K562 (cell line): ENCODE data around the gene CDC42EP5. TPM values are rescaled to one million over a fixed set of nuclear protein-coding genes. Genes with fewer than 3 reads are reported as not detected.

ENCODE experiments used
- ATAC-seq: fragments of 200-7000 bp; cut with Tn5 transposase; 3 replicates; pipeline ENCODE4 v1.9.1; 2020; ENCODE audit warnings: moderate library complexity
- BruUV-seq: library from RNA; stranded (reverse); fragments of 400-500 nt; replicated peaks from 2 replicates; lab custom pipeline; 2021; lab: Mats Ljungman, UMichigan
- CTCF ChIA-PET: fragments of 300-600 bp; formaldehyde crosslinking; extraction: SDS; loops from one replicate; lab custom pipeline; 2021; ENCODE audit warnings: low intra/inter-chr PET ratio; lab: Yijun Ruan, JAX
- POLR2A ChIA-PET: fragments of 300-600, 350-650 bp; sonication (Branson Sonifier 250); formaldehyde crosslinking; extraction: SDS; loops from one replicate; lab custom pipeline; 2021; ENCODE audit warnings: antibody characterized with exemption, inconsistent platforms; lab: Yijun Ruan, JAX
- DNase-seq, 4 experiments: peaks; one replicate each; pipeline versions ENCODE4 v3.0.0 to v3.0.0-alpha.2; 2011 to 2018; ENCODE audit warnings: low spot score in 3 of 4, mixed read lengths in 3 of 4; ENCODE audit errors: extremely low read depth in 1 of 4
- FAIRE-seq: peaks from 2 replicates; lab custom pipeline; 2011; peaks lifted over from hg19 to GRCh38; lab: Jason Lieb, UNC
- H2AFZ ChIP-seq: 2 replicates; pipeline ENCODE4 v1.6.0; 2011; ENCODE audit warnings: low read depth, low read length, control low read depth, inconsistent platforms
- H3K27ac ChIP-seq: fragments of 200-600 bp; 3 replicates; pipeline ENCODE4 v1.8.0; 2011; ENCODE audit warnings: low read depth, mild to moderate bottlenecking, control low read depth, inconsistent platforms, low read length, moderate library complexity, mixed read lengths; ENCODE audit errors: extremely low read depth
- H3K27me3 ChIP-seq, 2 experiments: fragments of 300-600 bp in 1 of 2; 2 replicates in 1 of 2; 3 replicates in 1 of 2; pipeline versions ENCODE4 v1.6.0 to v1.8.0; 2011; ENCODE audit warnings: inconsistent platforms in 2 of 2, low read length in 2 of 2, mild to moderate bottlenecking in 1 of 2, mixed read lengths in 1 of 2, moderate library complexity in 1 of 2; ENCODE audit not compliant: control insufficient read depth in 2 of 2, insufficient read depth in 2 of 2
- H3K36me3 ChIP-seq: fragments of 300-600 bp; 3 replicates; pipeline ENCODE4 v1.8.0; 2011; ENCODE audit warnings: mild to moderate bottlenecking, low read length, inconsistent platforms; ENCODE audit not compliant: control insufficient read depth, insufficient read depth
- H3K4me1 ChIP-seq, 2 experiments: fragments of 200-600 bp in 1 of 2; replicated peaks in 1 of 2; 2 replicates in 1 of 2; 3 replicates in 1 of 2; pipeline versions ENCODE4 v1.5.1 to v1.8.0; 2011; ENCODE audit warnings: inconsistent platforms in 2 of 2, low read length in 2 of 2, mild to moderate bottlenecking in 1 of 2, mixed read lengths in 1 of 2, moderate library complexity in 1 of 2; ENCODE audit not compliant: control insufficient read depth in 2 of 2, insufficient read depth in 2 of 2
- H3K4me2 ChIP-seq: 2 replicates; pipeline ENCODE4 v1.6.1; 2011; ENCODE audit warnings: low read length, control low read depth, inconsistent platforms, mixed read lengths; ENCODE audit not compliant: insufficient read depth
- H3K4me3 ChIP-seq: fragments of 200-600 bp; sonication (generic), shearing (Covaris generic); 2 replicates; pipeline ENCODE4 v1.5.1; 2016; ENCODE audit warnings: control low read depth, inconsistent platforms
- H3K79me2 ChIP-seq: fragments of 200-600 bp; 3 replicates; pipeline ENCODE4 v1.8.0; 2011; ENCODE audit warnings: low read length, inconsistent platforms; ENCODE audit not compliant: control insufficient read depth, insufficient read depth
- H3K9ac ChIP-seq, 2 experiments: 2 replicates each; pipeline versions ENCODE4 v1.6.0 to v1.6.1; 2011; ENCODE audit warnings: low read depth in 2 of 2, low read length in 2 of 2, control low read depth in 1 of 2, inconsistent platforms in 1 of 2, mild to moderate bottlenecking in 1 of 2, mixed read lengths in 1 of 2; ENCODE audit not compliant: insufficient read depth in 1 of 2
- H3K9me1 ChIP-seq: one replicate; pipeline ENCODE4 v1.6.0; 2011; ENCODE audit warnings: inconsistent platforms, mild to moderate bottlenecking, low read length, moderate library complexity; ENCODE audit not compliant: control insufficient read depth, insufficient read depth
- H3K9me3 ChIP-seq: replicated peaks from 2 replicates; pipeline ENCODE4 v1.5.1; 2011; ENCODE audit warnings: low read depth, low read length, inconsistent platforms; ENCODE audit not compliant: control insufficient read depth, insufficient read depth
- H4K20me1 ChIP-seq: replicated peaks from 2 replicates; pipeline ENCODE4 v1.6.1; 2011; ENCODE audit warnings: low read length, inconsistent platforms, mixed read lengths; ENCODE audit not compliant: control insufficient read depth, insufficient read depth
- BACH1 ChIP-seq: fragments of 200-800 bp; sonication (Bioruptor generic); IDR thresholded peaks from 2 replicates; pipeline ENCODE4 v1.6.1; 2016; ENCODE audit warnings: missing genetic modification characterization, missing compliant biosample characterization
- CREM ChIP-seq: IDR thresholded peaks from 2 replicates; pipeline ENCODE4 v1.6.1; 2014; ENCODE audit warnings: antibody characterized with exemption, low read depth
- ETS2 ChIP-seq: IDR thresholded peaks from 2 replicates; pipeline ENCODE4 v1.6.1; 2016; ENCODE audit warnings: borderline replicate concordance, missing genetic modification characterization, mild to moderate bottlenecking, moderate library complexity, missing compliant biosample characterization; ENCODE audit not compliant: poor library complexity, severe bottlenecking
- GTF2A2 ChIP-seq: IDR thresholded peaks from 2 replicates; pipeline ENCODE4 v1.6.1; 2016; ENCODE audit warnings: mild to moderate bottlenecking, missing genetic modification characterization, missing compliant biosample characterization
- RFX1 ChIP-seq: fragments of 450-650 bp; IDR thresholded peaks from 2 replicates; pipeline ENCODE4 v1.6.1; 2016; ENCODE audit warnings: mild to moderate bottlenecking, moderate library complexity
- SRSF9 ChIP-seq: fragments of 200-400 bp; formaldehyde crosslinking; IDR thresholded peaks from 2 replicates; pipeline ENCODE4 v1.6.1; 2017; ENCODE audit warnings: low read depth, low read length, borderline replicate concordance
- TAL1 ChIP-seq: fragments of 450-650 bp; IDR thresholded peaks from 2 replicates; pipeline ENCODE4 v1.6.1; 2016; ENCODE audit warnings: mild to moderate bottlenecking
- YBX1 ChIP-seq: fragments of 450-650 bp; IDR thresholded peaks from 2 replicates; pipeline ENCODE4 v1.7.1; 2016; ENCODE audit warnings: mild to moderate bottlenecking
- WGBS: fragments of 100-300 bp; shearing (Covaris generic); methylation state at CpG from one replicate; pipeline ENCODE4 v1.1.6; 2016; ENCODE audit warnings: low coverage, mixed read lengths; ENCODE audit not compliant: insufficient coverage; ENCODE audit errors: missing lambda C conversion rate; 5-methylcytosine and 5-hydroxymethylcytosine counted together
- in situ Hi-C: fragments of 300-500 bp; cut with MboI; formaldehyde crosslinking; loops from 4 replicates; pipeline ENCODE4 v1.15.0; 2018; ENCODE audit warnings: inconsistent platforms, mixed read lengths
- intact Hi-C: fragments of 100-400 bp; cut with micrococcal nuclease; formaldehyde crosslinking; loops from 2 replicates; pipeline ENCODE4 v1.14.2; 2022
- polyA plus RNA-seq, 8 experiments: library from polyadenylated mRNA; depleted of rRNA in 4 of 8; stranded (reverse) in 5 of 8; unstranded in 3 of 8; fragments of >200 nt; fragmentation: Nextera tagmentation in 2 of 8; fragmentation: Illumina TruSeq in 1 of 8; extraction: Ambion mirVana in 2 of 8; extraction: Trizol in 1 of 8; gene quantifications; 2 replicates each; pipeline versions ENCODE4 v1.2.1 to v1.2.3, GENCODE V29; 2011 to 2014; ENCODE audit warnings: inconsistent platforms in 1 of 8, missing spikeins in 1 of 8
- total RNA-seq, 7 experiments: library from RNA; depleted of rRNA in 6 of 7; stranded (reverse); fragments of >200 nt in 6 of 7; fragmentation: Illumina TruSeq in 2 of 7; extraction: Trizol in 2 of 7; gene quantifications; 2 replicates each; pipeline versions ENCODE4 v1.2.1 to v1.2.3, GENCODE V29; 2011 to 2021; ENCODE audit warnings: low replicate concordance in 1 of 7
- TF ChIP-seq, protein P1 (sequence below): fragments of 200-800 bp; sonication (Bioruptor generic); IDR thresholded peaks from 2 replicates; pipeline ENCODE4 v1.6.1; 2017; ENCODE audit warnings: missing genetic modification characterization, missing compliant biosample characterization

The CDC42EP5 gene
- total and polyA plus RNA-seq, 9 of the 15 experiments (the other 6 are each of a cell fraction or from before 2014, with no cell fraction given) = 0.15 to 0.38 TPM; not detected in 7

DNA sequence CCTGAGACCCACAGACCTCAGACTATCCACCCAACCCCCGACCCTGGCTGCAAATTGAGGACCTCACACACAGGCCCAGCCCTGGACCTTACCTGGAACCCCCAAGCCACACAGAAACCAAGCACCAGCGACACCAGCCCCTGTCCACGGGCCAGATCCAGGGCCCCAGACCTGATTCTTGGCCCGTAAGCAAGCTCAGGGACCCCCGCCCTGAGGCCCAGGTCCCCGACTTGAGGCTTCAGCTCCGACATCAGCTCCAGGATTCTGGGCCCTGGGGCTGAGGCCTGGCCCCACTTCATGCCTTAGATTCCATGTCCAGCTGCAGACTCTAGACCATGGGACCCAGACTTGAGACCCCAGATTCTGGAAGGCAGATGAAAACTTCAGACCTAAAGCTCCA, 51.6 kb downstream of the CDC42EP5 start:
- DNase-seq (peak in 2 of 4 experiments; percentile 1 to 5), ATAC-seq (no peak), FAIRE-seq (no peak)
- intact Hi-C loops = no loop called here
- Histone ChIP-seq H3K27ac (no peak overlapping the region), H2AFZ (no peak overlapping the region), H3K4me2 (no peak overlapping the region), H3K36me3 (no peaks in the 10 kb centered on the region), H3K4me1 (peaks cover 0 to 33% of the 10 kb centered on the region in 2 experiments; a peak in 3 of 5 replicates), H3K79me2 (no peaks in the 10 kb centered on the region), H3K27me3 (peaks cover 34 to 69% of the 10 kb centered on the region in 2 experiments), H3K4me3 (no peak overlapping the region), H3K9ac (no peak overlapping the region), H3K9me3 (no peaks in the 10 kb centered on the region), H3K9me1 (no peaks in the 10 kb centered on the region), H4K20me1 (peaks cover 9% of the 10 kb centered on the region; the same call in 1 of the 2 replicates)
- WGBS = 2% methylated on average over 7 of the region's 7 CpGs
- POLR2A ChIA-PET = interaction anchor here (0.5 to 1.6 kb wide), 5 partner anchors 9 to 278 kb away, joined by 3 to 4 read pairs (median 3); no protein-coding TSS in a partner anchor
- BruUV-seq = no TSS peak
- in situ Hi-C loops = no loop called here
- CTCF ChIA-PET = no interaction called here
- TF ChIP-seq BACH1 (tag) (no peak), SRSF9 (no peak), ETS2 (no peak)
- TF ChIP-seq, all 486 proteins: peak for 0

DNA sequence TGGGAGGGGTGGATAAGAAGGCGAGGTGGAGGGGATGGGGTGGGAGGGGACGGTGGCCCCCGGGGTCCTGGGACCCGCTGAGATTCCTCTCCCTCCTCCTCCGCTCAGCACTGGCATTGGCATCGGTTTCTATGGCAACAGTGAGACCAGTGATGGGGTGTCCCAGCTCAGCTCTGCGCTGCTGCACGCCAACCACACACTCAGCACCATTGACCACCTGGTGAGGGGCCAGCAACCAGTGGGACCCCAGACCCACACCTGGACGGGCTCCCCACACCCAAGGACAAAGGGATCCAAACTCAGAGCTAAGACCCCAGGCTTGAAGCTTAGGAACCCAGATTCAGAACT, 52.0 kb downstream of the CDC42EP5 start:
- no peak for ATAC-seq
- no peak for FAIRE-seq
- in situ Hi-C loops = no loop called here
- Histone ChIP-seq H3K4me3 (no peak overlapping the region), H3K9me1 (no peaks in the 10 kb centered on the region), H3K4me2 (no peak overlapping the region), H3K9ac (no peak overlapping the region), H3K79me2 (no peaks in the 10 kb centered on the region), H3K27me3 (peaks cover 33 to 65% of the 10 kb centered on the region in 2 experiments), H4K20me1 (peaks cover 9% of the 10 kb centered on the region; the same call in 1 of the 2 replicates), H3K27ac (no peak overlapping the region), H2AFZ (no peak overlapping the region), H3K4me1 (peaks cover 0 to 37% of the 10 kb centered on the region in 2 experiments; a peak in 3 of 5 replicates), H3K36me3 (no peaks in the 10 kb centered on the region), H3K9me3 (no peaks in the 10 kb centered on the region)
- no peak for DNase-seq
- ChIA-PET CTCF (no interaction called here), POLR2A (interaction anchor here (0.6 to 1.6 kb wide), 4 partner anchors 10 to 278 kb away, joined by 3 to 4 read pairs (median 3); no protein-coding TSS in a partner anchor)
- TF ChIP-seq YBX1 (no peak), GTF2A2 (no peak), RFX1 (peak; percentile 74), TAL1 (no peak), CREM (no peak)
- TF ChIP-seq, protein P1, sequence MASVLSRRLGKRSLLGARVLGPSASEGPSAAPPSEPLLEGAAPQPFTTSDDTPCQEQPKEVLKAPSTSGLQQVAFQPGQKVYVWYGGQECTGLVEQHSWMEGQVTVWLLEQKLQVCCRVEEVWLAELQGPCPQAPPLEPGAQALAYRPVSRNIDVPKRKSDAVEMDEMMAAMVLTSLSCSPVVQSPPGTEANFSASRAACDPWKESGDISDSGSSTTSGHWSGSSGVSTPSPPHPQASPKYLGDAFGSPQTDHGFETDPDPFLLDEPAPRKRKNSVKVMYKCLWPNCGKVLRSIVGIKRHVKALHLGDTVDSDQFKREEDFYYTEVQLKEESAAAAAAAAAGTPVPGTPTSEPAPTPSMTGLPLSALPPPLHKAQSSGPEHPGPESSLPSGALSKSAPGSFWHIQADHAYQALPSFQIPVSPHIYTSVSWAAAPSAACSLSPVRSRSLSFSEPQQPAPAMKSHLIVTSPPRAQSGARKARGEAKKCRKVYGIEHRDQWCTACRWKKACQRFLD (CRISPR knock-in tag) = no peak
- no TSS peak for BruUV-seq
- intact Hi-C loops = no loop called here
- WGBS = 5% methylated on average over 3 of the region's 9 CpGs
